WTC11 (cell line): ENCODE data around the gene EWSR1. TPM values are rescaled to one million over a fixed set of nuclear protein-coding genes. Genes with fewer than 3 reads are reported as not detected.

Experiments used
- ATAC-seq: fragments of 200-7000 bp; cut with Tn5 transposase; 2 replicates; pipeline ENCODE4 v1.10.0; 2021; ENCODE audit warnings: mild to moderate bottlenecking, moderate library complexity
- CTCF ChIA-PET: fragments of 300-600 bp; sonication (Branson Sonifier 250); formaldehyde crosslinking; loops from one replicate; lab custom pipeline; 2021; ENCODE audit warnings: antibody characterized with exemption; lab: Charles Lee
- POLR2A ChIA-PET: fragments of 350-600 bp; sonication (Branson Sonifier 250); formaldehyde crosslinking; loops from one replicate; lab custom pipeline; 2021; ENCODE audit warnings: antibody characterized with exemption; lab: Charles Lee
- DNase-seq: peaks from one replicate; pipeline ENCODE4 v3.0.0; 2021; ENCODE audit warnings: low spot score
- H3K27ac Mint-ChIP-seq: 2 replicates; pipeline ENCODE4 v1.8.0; 2021; ENCODE audit warnings: mixed read lengths
- H3K27me3 Mint-ChIP-seq: 2 replicates; pipeline ENCODE4 v1.8.0; 2021; ENCODE audit warnings: low read depth, mild to moderate bottlenecking, moderate library complexity, mixed read lengths
- H3K36me3 Mint-ChIP-seq: 2 replicates; pipeline ENCODE4 v1.8.0; 2021; ENCODE audit warnings: mixed read lengths
- H3K4me1 Mint-ChIP-seq: 2 replicates; pipeline ENCODE4 v1.8.0; 2022; ENCODE audit warnings: mixed read lengths
- H3K4me3 Mint-ChIP-seq: 2 replicates; pipeline ENCODE4 v1.8.0; 2021; ENCODE audit warnings: mild to moderate bottlenecking, moderate library complexity, mixed read lengths
- H3K9me3 Mint-ChIP-seq: 2 replicates; pipeline ENCODE4 v1.8.0; 2021; ENCODE audit warnings: mixed read lengths
- AR ChIP-seq: fragments of 250-450 bp; sonication (Bioruptor Pico); IDR thresholded peaks from 2 replicates; pipeline ENCODE4 v1.9.0; 2021; ENCODE audit warnings: mild to moderate bottlenecking
- ARID4B ChIP-seq: sonication (generic); formaldehyde crosslinking; IDR thresholded peaks from 2 replicates; pipeline ENCODE4 v1.8.0; 2023; ENCODE audit warnings: missing genetic modification reagents, mild to moderate bottlenecking, borderline replicate concordance
- CBFB ChIP-seq: sonication (generic); formaldehyde crosslinking; IDR thresholded peaks from 2 replicates; pipeline ENCODE4 v1.8.1; 2022; ENCODE audit warnings: mild to moderate bottlenecking, low read depth, missing genetic modification reagents
- CREB1 ChIP-seq: sonication (generic); formaldehyde crosslinking; IDR thresholded peaks from 2 replicates; pipeline ENCODE4 v1.8.0; 2023; ENCODE audit warnings: mild to moderate bottlenecking, missing genetic modification reagents
- ELF4 ChIP-seq: sonication (generic); formaldehyde crosslinking; IDR thresholded peaks from 2 replicates; pipeline ENCODE4 v1.8.1; 2022; ENCODE audit warnings: low read depth, mild to moderate bottlenecking, moderate library complexity, missing genetic modification reagents
- FOXP1 ChIP-seq: sonication (generic); formaldehyde crosslinking; IDR thresholded peaks from 2 replicates; pipeline ENCODE4 v1.8.0; 2022; ENCODE audit warnings: missing genetic modification reagents, mild to moderate bottlenecking, moderate library complexity, borderline replicate concordance
- FOXP4 ChIP-seq: sonication (generic); formaldehyde crosslinking; IDR thresholded peaks from 2 replicates; pipeline ENCODE4 v1.8.0; 2022; ENCODE audit warnings: mild to moderate bottlenecking, missing genetic modification reagents
- JUN ChIP-seq: sonication (generic); formaldehyde crosslinking; IDR thresholded peaks from 2 replicates; pipeline ENCODE4 v1.8.0; 2023; ENCODE audit warnings: mild to moderate bottlenecking, missing genetic modification reagents
- MLX ChIP-seq: sonication (generic); formaldehyde crosslinking; IDR thresholded peaks from 2 replicates; pipeline ENCODE4 v1.8.1; 2023; ENCODE audit warnings: mild to moderate bottlenecking, missing genetic modification reagents, moderate library complexity
- OVOL2 ChIP-seq: fragments of 250-450 bp; sonication (Bioruptor Pico); IDR thresholded peaks from 2 replicates; pipeline ENCODE4 v1.9.0; 2021; ENCODE audit warnings: mild to moderate bottlenecking, borderline replicate concordance
- RELA ChIP-seq: sonication (generic); formaldehyde crosslinking; IDR thresholded peaks from 2 replicates; pipeline ENCODE4 v1.8.1; 2022; ENCODE audit warnings: missing genetic modification reagents, mild to moderate bottlenecking, borderline replicate concordance
- RORB ChIP-seq: fragments of 250-450 bp; sonication (Bioruptor Pico); IDR thresholded peaks from 2 replicates; pipeline ENCODE4 v1.9.0; 2021; ENCODE audit warnings: mild to moderate bottlenecking
- TEAD4 ChIP-seq: sonication (generic); formaldehyde crosslinking; IDR thresholded peaks from 2 replicates; pipeline ENCODE4 v1.8.0; 2022; ENCODE audit warnings: mild to moderate bottlenecking, missing genetic modification reagents
- TP53 ChIP-seq: sonication (generic); formaldehyde crosslinking; IDR thresholded peaks from 2 replicates; pipeline ENCODE4 v1.8.1; 2023; ENCODE audit warnings: mild to moderate bottlenecking, missing genetic modification reagents
- ZBTB21 ChIP-seq: sonication (generic); formaldehyde crosslinking; IDR thresholded peaks from 2 replicates; pipeline ENCODE4 v1.8.1; 2023; ENCODE audit warnings: mild to moderate bottlenecking, missing genetic modification reagents, borderline replicate concordance
- ZNF219 ChIP-seq: sonication (generic); formaldehyde crosslinking; IDR thresholded peaks from 2 replicates; pipeline ENCODE4 v1.8.0; 2023; ENCODE audit warnings: missing genetic modification reagents, mild to moderate bottlenecking, borderline replicate concordance
- ZNF263 ChIP-seq: sonication (generic); formaldehyde crosslinking; IDR thresholded peaks from 2 replicates; pipeline ENCODE4 v1.8.1; 2022; ENCODE audit warnings: low read depth, mild to moderate bottlenecking, moderate library complexity, missing genetic modification reagents
- ZNF671 ChIP-seq: fragments of 250-450 bp; sonication (Bioruptor Pico); IDR thresholded peaks from 2 replicates; pipeline ENCODE4 v1.8.0; 2021; ENCODE audit warnings: mild to moderate bottlenecking
- total RNA-seq: library from RNA; stranded (reverse); gene quantifications from 3 replicates; pipeline ENCODE4 v1.2.3, GENCODE V29; 2021
- TF ChIP-seq, protein P1 (sequence below): fragments of 200-600 bp; IDR thresholded peaks from 2 replicates; pipeline ENCODE4 v1.8.0; 2022; ENCODE audit warnings: antibody characterized with exemption

Gene EWSR1
- total RNA-seq, 1 experiment from 2014 or later, result 377 TPM

DNA sequence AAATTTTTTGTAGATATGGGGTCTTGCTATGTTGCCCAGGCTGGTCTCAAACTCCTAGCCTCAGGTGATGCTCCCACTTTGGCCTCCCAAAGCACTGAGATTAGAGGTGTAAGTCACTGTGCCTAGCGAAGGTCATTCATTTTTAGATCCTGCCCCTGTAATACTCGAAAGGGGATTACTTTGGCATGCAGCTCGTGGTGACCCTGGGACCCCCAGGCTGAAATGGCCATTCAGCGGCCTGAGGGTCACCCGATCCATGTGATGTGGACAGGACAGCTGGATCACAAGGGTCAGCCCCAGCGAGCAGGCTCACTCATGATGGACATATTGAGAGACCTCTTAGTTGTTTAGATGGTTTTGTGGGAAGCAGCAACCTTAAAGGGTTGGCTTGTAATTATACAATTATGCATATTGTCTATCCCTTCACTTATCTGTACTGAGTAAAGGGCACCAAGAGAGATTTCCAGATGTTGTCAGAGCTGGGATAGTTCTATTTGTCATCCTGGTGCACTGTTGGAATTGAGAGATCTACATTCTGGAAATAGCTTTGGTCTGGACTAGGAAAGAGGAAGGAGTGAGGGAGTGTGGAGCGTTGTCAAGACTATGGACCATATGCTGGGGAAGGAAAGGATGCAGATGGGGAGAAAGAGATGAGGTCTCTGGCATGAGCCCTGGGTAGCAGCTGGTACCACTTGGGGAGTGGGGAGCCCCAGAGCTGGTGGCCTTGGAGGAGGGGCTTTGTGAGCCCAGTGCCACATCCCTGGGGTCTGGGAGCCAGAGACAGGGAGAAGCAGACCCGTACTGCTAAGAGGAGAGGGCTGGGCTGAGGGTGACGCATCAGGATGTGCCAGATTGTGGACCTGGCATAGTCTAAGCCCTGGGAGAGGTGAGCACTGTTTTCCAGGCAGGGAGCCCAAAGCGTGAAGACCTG lies 15.8 kb upstream of the EWSR1 start:
- TF ChIP-seq ELF4 (CRISPR knock-in tag) (no peak), ZNF219 (CRISPR knock-in tag) (no peak), ZBTB21 (CRISPR knock-in tag) (no peak), OVOL2 (CRISPR knock-in tag) (no peak), AR (CRISPR knock-in tag) (no peak), RELA (CRISPR knock-in tag) (no peak), TP53 (CRISPR knock-in tag) (no peak), TEAD4 (no peak), ZNF263 (CRISPR knock-in tag) (no peak), JUN (CRISPR knock-in tag) (no peak), FOXP4 (CRISPR knock-in tag) (no peak)
- Mint-ChIP-seq H3K4me1 (peaks cover 3% of the 10 kb centered on the region; the same call in 1 of the 2 replicates), H3K4me3 (no peak overlapping the region), H3K27ac (no peak overlapping the region), H3K27me3 (no peaks in the 10 kb centered on the region; the same call in 1 of the 2 replicates), H3K9me3 (no peaks in the 10 kb centered on the region), H3K36me3 (no peaks in the 10 kb centered on the region)
- no peak for ATAC-seq
- POLR2A ChIA-PET, result no interaction called here
- CTCF ChIA-PET, result interaction anchor here (0.5 kb wide), 1 partner anchor 62 kb away, joined by 3 read pairs; no protein-coding TSS in a partner anchor
- DNase-seq, result no peak

GRCh38 chr22:29253561-29254285 lies 14.3 kb upstream of the EWSR1 start:
- ChIA-PET CTCF (interaction anchor here (1.0 to 9.0 kb wide), 5 partner anchors 8 to 92 kb away, joined by 3 to 52 read pairs (median 3); partner anchors contain the start of gene EMID1), POLR2A (interaction anchor here (0.6 to 0.9 kb wide), 3 partner anchors 33 to 335 kb away, joined by 3 to 4 read pairs (median 3); no protein-coding TSS in a partner anchor)
- Mint-ChIP-seq H3K4me1 (peaks cover 3% of the 10 kb centered on the region; the same call in 1 of the 2 replicates), H3K27me3 (no peaks in the 10 kb centered on the region; the same call in 1 of the 2 replicates), H3K9me3 (no peaks in the 10 kb centered on the region), H3K27ac (no peak overlapping the region), H3K36me3 (no peaks in the 10 kb centered on the region), H3K4me3 (no peak overlapping the region)
- ATAC-seq, result peak; percentile 45
- DNase-seq, result no peak
- TF ChIP-seq CBFB (CRISPR knock-in tag), result no peak
- TF ChIP-seq, protein P1, sequence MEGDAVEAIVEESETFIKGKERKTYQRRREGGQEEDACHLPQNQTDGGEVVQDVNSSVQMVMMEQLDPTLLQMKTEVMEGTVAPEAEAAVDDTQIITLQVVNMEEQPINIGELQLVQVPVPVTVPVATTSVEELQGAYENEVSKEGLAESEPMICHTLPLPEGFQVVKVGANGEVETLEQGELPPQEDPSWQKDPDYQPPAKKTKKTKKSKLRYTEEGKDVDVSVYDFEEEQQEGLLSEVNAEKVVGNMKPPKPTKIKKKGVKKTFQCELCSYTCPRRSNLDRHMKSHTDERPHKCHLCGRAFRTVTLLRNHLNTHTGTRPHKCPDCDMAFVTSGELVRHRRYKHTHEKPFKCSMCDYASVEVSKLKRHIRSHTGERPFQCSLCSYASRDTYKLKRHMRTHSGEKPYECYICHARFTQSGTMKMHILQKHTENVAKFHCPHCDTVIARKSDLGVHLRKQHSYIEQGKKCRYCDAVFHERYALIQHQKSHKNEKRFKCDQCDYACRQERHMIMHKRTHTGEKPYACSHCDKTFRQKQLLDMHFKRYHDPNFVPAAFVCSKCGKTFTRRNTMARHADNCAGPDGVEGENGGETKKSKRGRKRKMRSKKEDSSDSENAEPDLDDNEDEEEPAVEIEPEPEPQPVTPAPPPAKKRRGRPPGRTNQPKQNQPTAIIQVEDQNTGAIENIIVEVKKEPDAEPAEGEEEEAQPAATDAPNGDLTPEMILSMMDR, result no peak
- no peak for TF ChIP-seq ZNF671 (CRISPR knock-in tag)
- TF ChIP-seq ZBTB21 (CRISPR knock-in tag), result no peak
- TF ChIP-seq MLX (CRISPR knock-in tag), result no peak
- TF ChIP-seq ARID4B (CRISPR knock-in tag), result no peak
- no peak for TF ChIP-seq FOXP1 (CRISPR knock-in tag)
- no peak for TF ChIP-seq RORB
- TF ChIP-seq TP53 (CRISPR knock-in tag), result no peak
- TF ChIP-seq CREB1 (CRISPR knock-in tag), result no peak
